Hepatocyte (in vitro differentiated cells): ENCODE results near the gene SMIM10.
"Not testable (repeated sequence)": the region's sequence is repeated elsewhere in the genome, so short reads cannot be mapped to it uniquely, and the experiment has no call there.

Experiments
- EZH2 ChIP-seq: fragments of 200-600 bp; sonication (generic); IDR thresholded peaks from 2 replicates; pipeline ENCODE4 v1.6.1; 2016; ENCODE audit warnings: antibody characterized with exemption, mild to moderate bottlenecking, borderline replicate concordance
- TF ChIP-seq, protein P1 (sequence below): fragments of 200-600 bp; sonication (generic); IDR thresholded peaks from 2 replicates; pipeline ENCODE4 v1.5.1; 2016; ENCODE audit warnings: antibody characterized with exemption, mild to moderate bottlenecking; ENCODE audit not compliant: poor library complexity

DNA sequence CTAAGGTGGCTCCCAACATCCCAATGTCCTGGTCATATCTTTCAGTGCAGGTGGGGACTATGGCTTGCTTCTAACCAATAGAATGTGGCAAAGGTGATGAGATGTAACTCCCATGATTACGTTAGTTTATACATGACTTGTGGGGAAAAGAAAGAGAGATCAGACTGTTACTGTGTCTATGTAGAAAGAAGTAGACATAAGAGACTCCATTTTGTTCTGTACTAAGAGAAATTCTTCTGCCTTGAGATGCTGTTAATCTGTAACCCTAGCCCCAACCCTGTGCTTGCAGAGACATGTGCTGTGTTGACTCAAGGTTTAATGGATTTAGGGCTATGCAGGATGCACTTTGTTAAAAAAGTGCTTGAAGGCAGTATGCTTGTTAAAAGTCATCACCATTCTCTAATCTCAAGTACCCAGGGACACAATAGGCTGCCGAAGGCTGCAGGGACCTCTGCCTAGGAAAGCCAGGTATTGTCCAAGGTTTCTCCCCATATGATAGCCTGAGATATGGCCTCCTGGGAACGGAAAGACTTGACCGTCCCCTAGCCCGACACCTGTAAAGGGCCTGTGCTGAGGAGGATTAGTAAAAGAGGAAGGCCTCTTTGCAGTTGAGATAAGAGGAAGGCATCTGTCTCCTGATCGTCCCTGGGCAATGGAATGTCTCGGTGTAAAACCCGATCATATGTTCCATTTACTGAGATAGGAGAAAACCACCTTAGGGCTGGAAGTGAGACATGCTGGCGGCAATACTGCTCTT, 39.6 kb downstream of the SMIM10 start:
- TF ChIP-seq, protein P1, sequence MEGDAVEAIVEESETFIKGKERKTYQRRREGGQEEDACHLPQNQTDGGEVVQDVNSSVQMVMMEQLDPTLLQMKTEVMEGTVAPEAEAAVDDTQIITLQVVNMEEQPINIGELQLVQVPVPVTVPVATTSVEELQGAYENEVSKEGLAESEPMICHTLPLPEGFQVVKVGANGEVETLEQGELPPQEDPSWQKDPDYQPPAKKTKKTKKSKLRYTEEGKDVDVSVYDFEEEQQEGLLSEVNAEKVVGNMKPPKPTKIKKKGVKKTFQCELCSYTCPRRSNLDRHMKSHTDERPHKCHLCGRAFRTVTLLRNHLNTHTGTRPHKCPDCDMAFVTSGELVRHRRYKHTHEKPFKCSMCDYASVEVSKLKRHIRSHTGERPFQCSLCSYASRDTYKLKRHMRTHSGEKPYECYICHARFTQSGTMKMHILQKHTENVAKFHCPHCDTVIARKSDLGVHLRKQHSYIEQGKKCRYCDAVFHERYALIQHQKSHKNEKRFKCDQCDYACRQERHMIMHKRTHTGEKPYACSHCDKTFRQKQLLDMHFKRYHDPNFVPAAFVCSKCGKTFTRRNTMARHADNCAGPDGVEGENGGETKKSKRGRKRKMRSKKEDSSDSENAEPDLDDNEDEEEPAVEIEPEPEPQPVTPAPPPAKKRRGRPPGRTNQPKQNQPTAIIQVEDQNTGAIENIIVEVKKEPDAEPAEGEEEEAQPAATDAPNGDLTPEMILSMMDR: not testable (repeated sequence)
- TF ChIP-seq EZH2: not testable (repeated sequence)
